Breast epithelium (tissue), 3 donors: ENCODE measurements around the gene TRPM5.

Experiments
- POLR2A ChIP-seq: fragments of 450-650 bp; IDR thresholded peaks from one replicate; pipeline ENCODE4 v1.6.1; 2016; ENCODE audit warnings: antibody characterized with exemption, mild to moderate bottlenecking, moderate library complexity
- TF ChIP-seq, protein P1 (sequence below), 3 donors: fragments of 450-650 bp; IDR thresholded peaks; one replicate each; pipeline ENCODE4 v1.5.1; 2016 to 2017; ENCODE audit warnings: antibody characterized with exemption in 3 of 3, mild to moderate bottlenecking in 3 of 3, moderate library complexity in 3 of 3

DNA sequence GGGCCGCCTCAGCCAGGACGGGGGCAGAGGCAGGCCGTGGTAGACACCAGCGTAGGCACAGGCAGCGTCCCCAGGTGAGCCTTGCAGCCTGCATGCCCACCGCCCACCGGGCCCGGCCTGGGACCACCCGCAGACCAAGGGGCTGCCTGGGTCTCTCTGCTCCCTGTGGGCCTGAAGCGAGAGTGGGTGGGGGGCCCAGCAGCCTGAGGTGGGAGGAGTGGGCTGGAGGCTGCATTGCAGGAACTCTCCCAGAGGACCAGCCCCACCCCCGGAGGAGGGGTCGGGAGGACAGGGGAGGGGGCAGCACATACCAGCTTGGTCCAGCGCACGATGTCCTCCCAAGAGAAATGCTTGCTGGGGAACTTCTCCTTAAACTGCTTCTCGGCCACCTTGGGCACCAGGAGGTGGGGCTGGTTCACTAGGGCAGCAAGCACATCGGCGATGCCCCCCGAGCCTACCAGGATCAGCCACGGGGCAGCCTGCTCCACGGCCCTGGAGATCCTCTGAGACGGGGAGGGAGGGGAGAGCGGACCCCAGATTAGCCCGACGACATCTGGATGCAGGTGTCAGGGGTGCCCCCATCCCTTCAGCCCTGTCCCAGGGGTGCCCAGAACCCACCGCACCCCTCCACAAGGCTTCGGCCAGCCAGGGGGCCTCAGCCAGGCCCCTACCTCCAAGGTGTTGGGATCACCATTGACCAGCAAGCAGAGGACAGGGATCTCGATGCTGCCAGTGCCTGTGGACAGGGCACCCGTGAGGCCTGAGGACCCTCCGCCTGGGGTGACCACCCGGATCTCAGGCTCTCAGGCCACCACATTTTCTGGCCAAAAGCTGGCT, 26.2 kb downstream of the TRPM5 start:
- TF ChIP-seq, protein P1, sequence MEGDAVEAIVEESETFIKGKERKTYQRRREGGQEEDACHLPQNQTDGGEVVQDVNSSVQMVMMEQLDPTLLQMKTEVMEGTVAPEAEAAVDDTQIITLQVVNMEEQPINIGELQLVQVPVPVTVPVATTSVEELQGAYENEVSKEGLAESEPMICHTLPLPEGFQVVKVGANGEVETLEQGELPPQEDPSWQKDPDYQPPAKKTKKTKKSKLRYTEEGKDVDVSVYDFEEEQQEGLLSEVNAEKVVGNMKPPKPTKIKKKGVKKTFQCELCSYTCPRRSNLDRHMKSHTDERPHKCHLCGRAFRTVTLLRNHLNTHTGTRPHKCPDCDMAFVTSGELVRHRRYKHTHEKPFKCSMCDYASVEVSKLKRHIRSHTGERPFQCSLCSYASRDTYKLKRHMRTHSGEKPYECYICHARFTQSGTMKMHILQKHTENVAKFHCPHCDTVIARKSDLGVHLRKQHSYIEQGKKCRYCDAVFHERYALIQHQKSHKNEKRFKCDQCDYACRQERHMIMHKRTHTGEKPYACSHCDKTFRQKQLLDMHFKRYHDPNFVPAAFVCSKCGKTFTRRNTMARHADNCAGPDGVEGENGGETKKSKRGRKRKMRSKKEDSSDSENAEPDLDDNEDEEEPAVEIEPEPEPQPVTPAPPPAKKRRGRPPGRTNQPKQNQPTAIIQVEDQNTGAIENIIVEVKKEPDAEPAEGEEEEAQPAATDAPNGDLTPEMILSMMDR (IDR thresholded peaks at IDR 0.05): no peak
- no peak for TF ChIP-seq POLR2A
